K562 (cell line): ENCODE measurements around the gene SARS1. TPM values are rescaled to one million over a fixed set of nuclear protein-coding genes. Genes with fewer than 3 reads are reported as not detected.

Experiments used
- ATAC-seq: fragments of 200-7000 bp; cut with Tn5 transposase; 3 replicates; pipeline ENCODE4 v1.9.1; 2020; ENCODE audit warnings: moderate library complexity
- BruUV-seq: library from RNA; stranded (reverse); fragments of 400-500 nt; replicated peaks from 2 replicates; lab custom pipeline; 2021; lab: Mats Ljungman, UMichigan
- CTCF ChIA-PET: fragments of 300-600 bp; formaldehyde crosslinking; extraction: SDS; loops from one replicate; lab custom pipeline; 2021; ENCODE audit warnings: low intra/inter-chr PET ratio; lab: Yijun Ruan, JAX
- POLR2A ChIA-PET: fragments of 300-600, 350-650 bp; sonication (Branson Sonifier 250); formaldehyde crosslinking; extraction: SDS; loops from one replicate; lab custom pipeline; 2021; ENCODE audit warnings: antibody characterized with exemption, inconsistent platforms; lab: Yijun Ruan, JAX
- DNase-seq, 4 experiments: peaks; one replicate each; pipeline versions ENCODE4 v3.0.0 to v3.0.0-alpha.2; 2011 to 2018; ENCODE audit warnings: low spot score in 3 of 4, mixed read lengths in 3 of 4; ENCODE audit errors: extremely low read depth in 1 of 4
- FAIRE-seq: peaks from 2 replicates; lab custom pipeline; 2011; peaks lifted over from hg19 to GRCh38; lab: Jason Lieb, UNC
- H2AFZ ChIP-seq: 2 replicates; pipeline ENCODE4 v1.6.0; 2011; ENCODE audit warnings: low read depth, low read length, control low read depth, inconsistent platforms
- H3K27ac ChIP-seq: fragments of 200-600 bp; 3 replicates; pipeline ENCODE4 v1.8.0; 2011; ENCODE audit warnings: low read depth, mild to moderate bottlenecking, control low read depth, inconsistent platforms, low read length, moderate library complexity, mixed read lengths; ENCODE audit errors: extremely low read depth
- H3K27me3 ChIP-seq, 2 experiments: fragments of 300-600 bp in 1 of 2; 2 replicates in 1 of 2; 3 replicates in 1 of 2; pipeline versions ENCODE4 v1.6.0 to v1.8.0; 2011; ENCODE audit warnings: inconsistent platforms in 2 of 2, low read length in 2 of 2, mild to moderate bottlenecking in 1 of 2, mixed read lengths in 1 of 2, moderate library complexity in 1 of 2; ENCODE audit not compliant: control insufficient read depth in 2 of 2, insufficient read depth in 2 of 2
- H3K36me3 ChIP-seq: fragments of 300-600 bp; 3 replicates; pipeline ENCODE4 v1.8.0; 2011; ENCODE audit warnings: mild to moderate bottlenecking, low read length, inconsistent platforms; ENCODE audit not compliant: control insufficient read depth, insufficient read depth
- H3K4me1 ChIP-seq, 2 experiments: fragments of 200-600 bp in 1 of 2; replicated peaks in 1 of 2; 2 replicates in 1 of 2; 3 replicates in 1 of 2; pipeline versions ENCODE4 v1.5.1 to v1.8.0; 2011; ENCODE audit warnings: inconsistent platforms in 2 of 2, low read length in 2 of 2, mild to moderate bottlenecking in 1 of 2, mixed read lengths in 1 of 2, moderate library complexity in 1 of 2; ENCODE audit not compliant: control insufficient read depth in 2 of 2, insufficient read depth in 2 of 2
- H3K4me2 ChIP-seq: 2 replicates; pipeline ENCODE4 v1.6.1; 2011; ENCODE audit warnings: low read length, control low read depth, inconsistent platforms, mixed read lengths; ENCODE audit not compliant: insufficient read depth
- H3K4me3 ChIP-seq: fragments of 200-600 bp; sonication (generic), shearing (Covaris generic); 2 replicates; pipeline ENCODE4 v1.5.1; 2016; ENCODE audit warnings: control low read depth, inconsistent platforms
- H3K79me2 ChIP-seq: fragments of 200-600 bp; 3 replicates; pipeline ENCODE4 v1.8.0; 2011; ENCODE audit warnings: low read length, inconsistent platforms; ENCODE audit not compliant: control insufficient read depth, insufficient read depth
- H3K9ac ChIP-seq, 2 experiments: 2 replicates each; pipeline versions ENCODE4 v1.6.0 to v1.6.1; 2011; ENCODE audit warnings: low read depth in 2 of 2, low read length in 2 of 2, control low read depth in 1 of 2, inconsistent platforms in 1 of 2, mild to moderate bottlenecking in 1 of 2, mixed read lengths in 1 of 2; ENCODE audit not compliant: insufficient read depth in 1 of 2
- H3K9me1 ChIP-seq: one replicate; pipeline ENCODE4 v1.6.0; 2011; ENCODE audit warnings: inconsistent platforms, mild to moderate bottlenecking, low read length, moderate library complexity; ENCODE audit not compliant: control insufficient read depth, insufficient read depth
- H3K9me3 ChIP-seq: replicated peaks from 2 replicates; pipeline ENCODE4 v1.5.1; 2011; ENCODE audit warnings: low read depth, low read length, inconsistent platforms; ENCODE audit not compliant: control insufficient read depth, insufficient read depth
- H4K20me1 ChIP-seq: replicated peaks from 2 replicates; pipeline ENCODE4 v1.6.1; 2011; ENCODE audit warnings: low read length, inconsistent platforms, mixed read lengths; ENCODE audit not compliant: control insufficient read depth, insufficient read depth
- CBFB ChIP-seq: sonication (generic); formaldehyde crosslinking; IDR thresholded peaks from 2 replicates; pipeline ENCODE4 v1.4.0; 2020; ENCODE audit warnings: mild to moderate bottlenecking, missing genetic modification reagents
- EGR1 ChIP-seq: fragments of 450-650 bp; conservative IDR thresholded peaks from 2 replicates; pipeline ENCODE4 v1.6.1; 2017; ENCODE audit warnings: mild to moderate bottlenecking
- KDM5B ChIP-seq: fragments of 200-600 bp; sonication (generic); IDR thresholded peaks from 2 replicates; pipeline ENCODE4 v1.6.1; 2012; ENCODE audit warnings: low read depth, mild to moderate bottlenecking, moderate library complexity, low read length, control low read depth, inconsistent platforms; ENCODE audit not compliant: insufficient replicate concordance
- NR2C1 ChIP-seq, 2 experiments: fragments of 450-650 bp; IDR thresholded peaks; 2 replicates each; pipeline ENCODE4 v1.6.1; 2017; ENCODE audit warnings: mild to moderate bottlenecking in 2 of 2, antibody characterized with exemption in 1 of 2, inconsistent platforms in 1 of 2, missing compliant biosample characterization in 1 of 2, missing genetic modification characterization in 1 of 2
- NR4A1 ChIP-seq, 2 experiments: fragments of 250-450 bp in 1 of 2; fragments of 450-650 bp in 1 of 2; sonication (Bioruptor Pico) in 1 of 2; IDR thresholded peaks; 2 replicates each; pipeline versions ENCODE4 v1.4.0 to v1.6.1; 2016 to 2020; ENCODE audit warnings: mild to moderate bottlenecking in 2 of 2, missing compliant biosample characterization in 1 of 2, missing genetic modification characterization in 1 of 2, moderate library complexity in 1 of 2
- POLR2G ChIP-seq: fragments of 200-400 bp; formaldehyde crosslinking; IDR thresholded peaks from 2 replicates; pipeline ENCODE4 v1.6.1; 2017; ENCODE audit warnings: low read depth, mild to moderate bottlenecking, antibody characterized with exemption, low read length, moderate library complexity
- SNIP1 ChIP-seq: fragments of 450-650 bp; IDR thresholded peaks from 2 replicates; pipeline ENCODE4 v1.7.1; 2017; ENCODE audit warnings: low read depth, mild to moderate bottlenecking
- SOX6 ChIP-seq: fragments of 450-650 bp; IDR thresholded peaks from 2 replicates; pipeline ENCODE4 v1.6.1; 2014; ENCODE audit warnings: mild to moderate bottlenecking
- ZNF133 ChIP-seq: fragments of 250-450 bp; sonication (Bioruptor Pico); IDR thresholded peaks from 2 replicates; pipeline ENCODE4 v1.4.0; 2020; ENCODE audit warnings: mild to moderate bottlenecking
- ZNF445 ChIP-seq: fragments of 250-450 bp; sonication (Bioruptor Pico); IDR thresholded peaks from 2 replicates; pipeline ENCODE4 v1.4.0; 2020; ENCODE audit warnings: low read depth, mild to moderate bottlenecking, moderate library complexity
- ZNF695 ChIP-seq: fragments of 450-650 bp; formaldehyde crosslinking; IDR thresholded peaks from 2 replicates; pipeline ENCODE4 v1.4.0; 2020; ENCODE audit warnings: mild to moderate bottlenecking, moderate library complexity
- WGBS: fragments of 100-300 bp; shearing (Covaris generic); methylation state at CpG from one replicate; pipeline ENCODE4 v1.1.6; 2016; ENCODE audit warnings: low coverage, mixed read lengths; ENCODE audit not compliant: insufficient coverage; ENCODE audit errors: missing lambda C conversion rate; 5-methylcytosine and 5-hydroxymethylcytosine counted together
- in situ Hi-C: fragments of 300-500 bp; cut with MboI; formaldehyde crosslinking; loops from 4 replicates; pipeline ENCODE4 v1.15.0; 2018; ENCODE audit warnings: inconsistent platforms, mixed read lengths
- intact Hi-C: fragments of 100-400 bp; cut with micrococcal nuclease; formaldehyde crosslinking; loops from 2 replicates; pipeline ENCODE4 v1.14.2; 2022
- polyA plus RNA-seq, 8 experiments: library from polyadenylated mRNA; depleted of rRNA in 4 of 8; stranded (reverse) in 5 of 8; unstranded in 3 of 8; fragments of >200 nt; fragmentation: Nextera tagmentation in 2 of 8; fragmentation: Illumina TruSeq in 1 of 8; extraction: Ambion mirVana in 2 of 8; extraction: Trizol in 1 of 8; gene quantifications; 2 replicates each; pipeline versions ENCODE4 v1.2.1 to v1.2.3, GENCODE V29; 2011 to 2014; ENCODE audit warnings: inconsistent platforms in 1 of 8, missing spikeins in 1 of 8
- total RNA-seq, 7 experiments: library from RNA; depleted of rRNA in 6 of 7; stranded (reverse); fragments of >200 nt in 6 of 7; fragmentation: Illumina TruSeq in 2 of 7; extraction: Trizol in 2 of 7; gene quantifications; 2 replicates each; pipeline versions ENCODE4 v1.2.1 to v1.2.3, GENCODE V29; 2011 to 2021; ENCODE audit warnings: low replicate concordance in 1 of 7
- TF ChIP-seq, protein P1 (sequence below): fragments of 150-350 bp; conservative IDR thresholded peaks from 2 replicates; pipeline ENCODE4 v1.6.1; 2014; ENCODE audit warnings: low read length
- TF ChIP-seq, protein P2 (sequence below): fragments of 450-650 bp; conservative IDR thresholded peaks from 2 replicates; pipeline ENCODE4 v1.6.1; 2016; ENCODE audit warnings: missing genetic modification characterization, low read depth, mild to moderate bottlenecking, missing compliant biosample characterization, moderate library complexity
- TF ChIP-seq, protein P3 (sequence below): sonication (generic); formaldehyde crosslinking; IDR thresholded peaks from 2 replicates; pipeline ENCODE4 v1.8.0; 2022; ENCODE audit warnings: mild to moderate bottlenecking, missing genetic modification reagents, borderline replicate concordance

SARS1 gene
- total and polyA plus RNA-seq, 9 of the 15 experiments (the other 6 are each of a cell fraction or from before 2014, with no cell fraction given), result 221 to 623 (median 254) TPM

DNA sequence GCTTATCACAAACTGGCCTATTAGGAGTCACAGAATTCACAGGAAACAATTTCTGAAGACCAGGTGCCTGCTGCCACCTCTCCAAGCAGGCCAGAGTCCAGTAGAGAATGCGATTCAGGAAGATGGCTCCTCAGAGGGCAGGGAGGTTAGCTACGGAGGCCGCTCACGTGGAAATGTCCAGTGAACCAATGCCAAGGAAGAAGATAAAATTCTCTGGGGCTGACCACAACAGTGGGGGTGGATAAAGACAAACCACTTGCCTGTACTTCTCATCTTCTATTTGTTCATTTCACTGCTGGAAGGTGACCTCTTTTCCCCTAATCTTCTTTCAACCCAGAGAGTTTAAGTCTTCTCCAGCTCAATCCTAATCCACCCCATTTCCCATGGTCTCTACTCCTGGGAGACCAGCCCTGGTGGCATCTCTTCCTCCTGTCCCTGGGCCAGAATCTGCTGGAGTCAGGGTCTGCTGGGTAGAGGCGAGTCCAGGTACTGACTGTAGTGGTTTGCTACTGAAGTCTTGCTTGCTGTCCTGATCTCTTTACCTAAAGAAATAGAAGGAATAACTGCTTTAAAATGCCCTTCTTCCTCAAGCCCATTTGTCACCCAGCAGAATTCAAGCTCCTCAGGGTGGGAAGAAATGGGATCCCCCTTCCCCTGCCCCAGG lies 66.0 kb downstream of the SARS1 start:
- H3K27ac ChIP-seq, result no peak overlapping the region; the same call in 2 of the 3 replicates
- H4K20me1 ChIP-seq, result peaks cover 4% of the 10 kb centered on the region; the same call in 1 of the 2 replicates
- intact Hi-C loops (loop anchor here (5.0 kb wide), 1 partner anchor 213 kb away; the partner anchor contains the start of gene CYB561D1), in situ Hi-C loops (no loop called here)
- H3K36me3 ChIP-seq, result peaks cover 37% of the 10 kb centered on the region; the same call in 2 of the 3 replicates
- no peak overlapping the region for H2AFZ ChIP-seq
- WGBS, result 37% methylated on average over 5 of the region's 5 CpGs
- peaks cover 55 to 64% of the 10 kb centered on the region in 2 experiments for H3K4me1 ChIP-seq
- peak overlapping the region in 1 of 2 experiments; percentile 56; a peak in 1 of 4 replicates for H3K9ac ChIP-seq
- FAIRE-seq (no peak), ATAC-seq (no peak), DNase-seq (peak in 2 of 4 experiments; percentile 46 to 55)
- peaks cover 28% of the 10 kb centered on the region for H3K79me2 ChIP-seq
- BruUV-seq, result no TSS peak
- no peaks in the 10 kb centered on the region for H3K9me3 ChIP-seq
- H3K9me1 ChIP-seq, result no peaks in the 10 kb centered on the region
- ChIA-PET POLR2A (interaction anchor here (0.6 to 1.7 kb wide), 6 partner anchors 15 to 118 kb away, joined by 3 to 8 read pairs (median 3); partner anchors contain the start of genes SARS1 and SORT1), CTCF (interaction anchor here (3.9 kb wide), 1 partner anchor 119 kb away, joined by 51 read pairs; the partner anchor contains the start of gene SORT1)
- H3K4me3 ChIP-seq, result no peak overlapping the region
- no peaks in the 10 kb centered on the region for H3K27me3 ChIP-seq
- no peak overlapping the region for H3K4me2 ChIP-seq
- TF ChIP-seq ZNF133 (CRISPR knock-in tag), result no peak
- no peak for TF ChIP-seq POLR2G
- TF ChIP-seq, protein P1, sequence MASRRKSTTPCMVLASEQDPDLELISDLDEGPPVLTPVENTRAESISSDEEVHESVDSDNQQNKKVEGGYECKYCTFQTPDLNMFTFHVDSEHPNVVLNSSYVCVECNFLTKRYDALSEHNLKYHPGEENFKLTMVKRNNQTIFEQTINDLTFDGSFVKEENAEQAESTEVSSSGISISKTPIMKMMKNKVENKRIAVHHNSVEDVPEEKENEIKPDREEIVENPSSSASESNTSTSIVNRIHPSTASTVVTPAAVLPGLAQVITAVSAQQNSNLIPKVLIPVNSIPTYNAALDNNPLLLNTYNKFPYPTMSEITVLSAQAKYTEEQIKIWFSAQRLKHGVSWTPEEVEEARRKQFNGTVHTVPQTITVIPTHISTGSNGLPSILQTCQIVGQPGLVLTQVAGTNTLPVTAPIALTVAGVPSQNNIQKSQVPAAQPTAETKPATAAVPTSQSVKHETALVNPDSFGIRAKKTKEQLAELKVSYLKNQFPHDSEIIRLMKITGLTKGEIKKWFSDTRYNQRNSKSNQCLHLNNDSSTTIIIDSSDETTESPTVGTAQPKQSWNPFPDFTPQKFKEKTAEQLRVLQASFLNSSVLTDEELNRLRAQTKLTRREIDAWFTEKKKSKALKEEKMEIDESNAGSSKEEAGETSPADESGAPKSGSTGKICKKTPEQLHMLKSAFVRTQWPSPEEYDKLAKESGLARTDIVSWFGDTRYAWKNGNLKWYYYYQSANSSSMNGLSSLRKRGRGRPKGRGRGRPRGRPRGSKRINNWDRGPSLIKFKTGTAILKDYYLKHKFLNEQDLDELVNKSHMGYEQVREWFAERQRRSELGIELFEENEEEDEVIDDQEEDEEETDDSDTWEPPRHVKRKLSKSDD, result no peak
- TF ChIP-seq, protein P2, sequence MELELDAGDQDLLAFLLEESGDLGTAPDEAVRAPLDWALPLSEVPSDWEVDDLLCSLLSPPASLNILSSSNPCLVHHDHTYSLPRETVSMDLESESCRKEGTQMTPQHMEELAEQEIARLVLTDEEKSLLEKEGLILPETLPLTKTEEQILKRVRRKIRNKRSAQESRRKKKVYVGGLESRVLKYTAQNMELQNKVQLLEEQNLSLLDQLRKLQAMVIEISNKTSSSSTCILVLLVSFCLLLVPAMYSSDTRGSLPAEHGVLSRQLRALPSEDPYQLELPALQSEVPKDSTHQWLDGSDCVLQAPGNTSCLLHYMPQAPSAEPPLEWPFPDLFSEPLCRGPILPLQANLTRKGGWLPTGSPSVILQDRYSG (tag), result 0 out of 2 replicates have a peak, but pooled peaks have one; percentile 33
- TF ChIP-seq, protein P3, sequence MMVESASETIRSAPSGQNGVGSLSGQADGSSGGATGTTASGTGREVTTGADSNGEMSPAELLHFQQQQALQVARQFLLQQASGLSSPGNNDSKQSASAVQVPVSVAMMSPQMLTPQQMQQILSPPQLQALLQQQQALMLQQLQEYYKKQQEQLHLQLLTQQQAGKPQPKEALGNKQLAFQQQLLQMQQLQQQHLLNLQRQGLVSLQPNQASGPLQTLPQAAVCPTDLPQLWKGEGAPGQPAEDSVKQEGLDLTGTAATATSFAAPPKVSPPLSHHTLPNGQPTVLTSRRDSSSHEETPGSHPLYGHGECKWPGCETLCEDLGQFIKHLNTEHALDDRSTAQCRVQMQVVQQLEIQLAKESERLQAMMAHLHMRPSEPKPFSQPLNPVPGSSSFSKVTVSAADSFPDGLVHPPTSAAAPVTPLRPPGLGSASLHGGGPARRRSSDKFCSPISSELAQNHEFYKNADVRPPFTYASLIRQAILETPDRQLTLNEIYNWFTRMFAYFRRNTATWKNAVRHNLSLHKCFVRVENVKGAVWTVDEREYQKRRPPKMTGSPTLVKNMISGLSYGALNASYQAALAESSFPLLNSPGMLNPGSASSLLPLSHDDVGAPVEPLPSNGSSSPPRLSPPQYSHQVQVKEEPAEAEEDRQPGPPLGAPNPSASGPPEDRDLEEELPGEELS, result no peak
- no peak for TF ChIP-seq SNIP1
- TF ChIP-seq NR2C1 (IDR thresholded peaks at IDR 0.05), result no peak
- 0 out of 2 replicates have a peak, but pooled peaks have one; percentile 21 for TF ChIP-seq NR2C1 (tag; IDR thresholded peaks at IDR 0.05)
- no peak for TF ChIP-seq ZNF695 (CRISPR knock-in tag)
- peak; percentile 74 for TF ChIP-seq SOX6
- TF ChIP-seq CBFB (CRISPR knock-in tag), result no peak
- no peak for TF ChIP-seq NR4A1 (CRISPR knock-in tag; IDR thresholded peaks at IDR 0.05)
- TF ChIP-seq NR4A1 (tag; IDR thresholded peaks at IDR 0.05), result no peak
- TF ChIP-seq ZNF445 (CRISPR knock-in tag), result no peak
- peak; percentile 45; the same call in 1 of the 2 replicates for TF ChIP-seq EGR1
- TF ChIP-seq KDM5B, result no peak
